Measurements from ENCODE around the gene TBCK.

Gene TBCK

DNA sequence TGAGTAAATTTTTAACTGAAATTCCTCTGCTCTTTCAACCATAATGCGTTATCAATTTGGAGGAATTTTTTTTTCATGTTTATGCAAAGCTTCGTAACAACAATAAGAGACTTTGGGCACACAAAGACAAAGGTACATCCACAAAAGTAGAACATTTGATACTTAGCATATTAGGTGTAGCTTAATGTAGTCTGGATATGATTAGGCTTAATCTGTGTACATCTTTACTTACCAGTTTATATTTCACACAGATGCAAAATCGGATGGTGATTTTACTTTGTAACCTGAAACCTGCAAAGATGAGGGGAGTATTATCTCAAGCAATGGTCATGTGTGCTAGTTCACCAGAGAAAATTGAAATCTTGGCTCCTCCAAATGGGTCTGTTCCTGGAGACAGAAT is 20.6 kb upstream of the TBCK start:
- TF ChIP-seq, protein P1, sequence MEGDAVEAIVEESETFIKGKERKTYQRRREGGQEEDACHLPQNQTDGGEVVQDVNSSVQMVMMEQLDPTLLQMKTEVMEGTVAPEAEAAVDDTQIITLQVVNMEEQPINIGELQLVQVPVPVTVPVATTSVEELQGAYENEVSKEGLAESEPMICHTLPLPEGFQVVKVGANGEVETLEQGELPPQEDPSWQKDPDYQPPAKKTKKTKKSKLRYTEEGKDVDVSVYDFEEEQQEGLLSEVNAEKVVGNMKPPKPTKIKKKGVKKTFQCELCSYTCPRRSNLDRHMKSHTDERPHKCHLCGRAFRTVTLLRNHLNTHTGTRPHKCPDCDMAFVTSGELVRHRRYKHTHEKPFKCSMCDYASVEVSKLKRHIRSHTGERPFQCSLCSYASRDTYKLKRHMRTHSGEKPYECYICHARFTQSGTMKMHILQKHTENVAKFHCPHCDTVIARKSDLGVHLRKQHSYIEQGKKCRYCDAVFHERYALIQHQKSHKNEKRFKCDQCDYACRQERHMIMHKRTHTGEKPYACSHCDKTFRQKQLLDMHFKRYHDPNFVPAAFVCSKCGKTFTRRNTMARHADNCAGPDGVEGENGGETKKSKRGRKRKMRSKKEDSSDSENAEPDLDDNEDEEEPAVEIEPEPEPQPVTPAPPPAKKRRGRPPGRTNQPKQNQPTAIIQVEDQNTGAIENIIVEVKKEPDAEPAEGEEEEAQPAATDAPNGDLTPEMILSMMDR (IDR thresholded peaks at IDR 0.05) = no peak
- peaks cover 6% of the 10 kb centered on the region for H3K9me3 ChIP-seq
- H3K27me3 ChIP-seq = no peaks in the 10 kb centered on the region
- no peaks in the 10 kb centered on the region for H3K4me1 ChIP-seq (ENCODE audit: control insufficient read depth in 1 of 2, insufficient read depth in 1 of 2, low read depth in 1 of 2, low read length in 1 of 2)
- no peak overlapping the region for H3K4me3 ChIP-seq (ENCODE audit: low read depth in 1 of 2, low read length in 1 of 2)
- peaks cover 68% of the 10 kb centered on the region for H3K36me3 ChIP-seq
- H3K27ac ChIP-seq = no peak overlapping the region

DNA sequence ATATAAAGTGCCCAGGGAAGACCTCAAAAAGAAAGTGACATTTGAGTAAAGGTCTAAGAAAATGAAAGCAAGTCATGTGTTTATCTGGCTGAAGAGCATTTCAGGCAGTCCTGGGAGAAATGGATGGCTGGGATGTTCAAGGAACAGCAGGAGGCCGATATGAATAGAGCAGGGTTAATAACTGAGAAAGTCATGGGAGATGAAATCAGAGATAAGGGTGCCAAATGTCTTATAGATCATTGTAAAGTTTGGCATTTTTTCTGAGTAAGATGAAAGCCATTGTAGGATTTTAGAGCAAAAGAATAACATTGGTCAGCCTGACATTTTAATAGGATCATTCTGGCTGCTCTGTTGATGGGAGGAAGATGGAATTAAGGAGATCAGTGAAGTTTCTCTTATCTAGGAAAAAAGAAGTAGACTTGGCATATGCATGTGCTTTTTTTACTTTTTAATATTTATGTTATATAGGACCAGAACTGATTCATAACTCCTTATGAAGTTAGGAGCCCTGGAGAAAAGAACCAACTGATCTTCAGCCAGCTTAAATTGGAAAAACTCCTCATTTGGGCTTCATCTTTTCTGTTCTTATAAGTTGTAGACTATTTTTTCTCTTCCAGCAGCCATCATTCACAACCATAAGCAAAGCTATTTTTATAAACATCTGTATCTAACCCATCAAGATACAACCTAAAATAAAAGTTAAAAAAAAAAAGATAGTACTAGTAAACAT is 18.9 kb upstream of the TBCK start:
- TF ChIP-seq, protein P1 (IDR thresholded peaks at IDR 0.05) = no peak
- Histone ChIP-seq H3K27ac (no peak overlapping the region), H3K27me3 (no peaks in the 10 kb centered on the region), H3K4me1 (ENCODE audit: control insufficient read depth in 1 of 2, insufficient read depth in 1 of 2, low read depth in 1 of 2, low read length in 1 of 2) (no peaks in the 10 kb centered on the region), H3K36me3 (peaks cover 85% of the 10 kb centered on the region), H3K4me3 (ENCODE audit: low read depth in 1 of 2, low read length in 1 of 2) (no peak overlapping the region), H3K9me3 (peaks cover 6% of the 10 kb centered on the region)

DNA sequence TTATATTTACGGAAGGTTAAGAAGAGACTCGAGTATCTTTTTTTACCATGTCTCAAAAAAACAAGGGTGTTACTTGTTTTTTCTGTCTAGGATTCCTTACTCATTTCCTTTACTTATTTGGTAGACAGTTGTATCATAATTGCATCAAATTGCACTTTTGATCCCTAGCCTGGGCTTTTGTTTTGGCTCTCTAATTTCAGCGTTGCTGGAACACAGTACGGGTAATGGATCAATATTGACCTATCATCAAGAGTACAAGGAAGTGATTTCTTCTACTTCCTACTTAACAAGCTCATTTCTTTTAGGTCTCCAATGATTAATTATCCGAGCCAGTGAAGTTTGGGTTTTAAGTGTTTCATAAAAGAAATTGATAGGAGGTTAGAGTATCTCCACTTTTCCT is 17.2 kb upstream of the TBCK start:
- peaks cover 84% of the 10 kb centered on the region for H3K36me3 ChIP-seq

DNA sequence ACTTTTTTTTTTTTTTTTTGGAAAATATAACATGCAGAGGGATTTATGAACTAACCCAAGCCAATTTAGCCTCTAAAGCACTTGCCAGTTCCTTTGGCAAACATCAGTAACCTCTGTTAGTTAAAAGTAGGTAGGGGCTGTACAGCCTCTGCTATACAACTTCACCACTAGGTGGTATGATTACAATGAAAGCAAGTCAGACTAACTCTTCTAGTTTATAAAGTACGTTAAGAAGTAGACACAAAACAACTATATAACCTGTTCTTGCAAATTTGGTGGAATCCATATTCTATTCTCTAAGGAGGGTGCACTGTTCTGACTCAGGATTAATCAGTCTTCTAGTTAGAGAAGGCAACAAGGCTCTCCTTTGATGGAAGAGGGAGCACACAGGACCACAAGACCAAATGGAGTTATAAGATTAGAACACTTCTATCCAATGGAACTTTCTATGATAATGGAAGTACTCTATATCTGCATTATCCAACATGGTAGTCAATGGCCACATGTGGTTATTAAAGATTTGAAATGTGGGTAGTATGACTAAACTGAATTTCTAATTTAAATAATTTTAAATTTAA is 13.1 kb upstream of the TBCK start:
- TF ChIP-seq, protein P1 (IDR thresholded peaks at IDR 0.05) = no peak
- H3K9me3 ChIP-seq = no peaks in the 10 kb centered on the region
- H3K4me3 ChIP-seq (ENCODE audit: low read depth in 1 of 2, low read length in 1 of 2) = no peak overlapping the region
- no peaks in the 10 kb centered on the region for H3K27me3 ChIP-seq
- H3K27ac ChIP-seq = no peak overlapping the region
- H3K36me3 ChIP-seq = peaks cover 76% of the 10 kb centered on the region
- H3K4me1 ChIP-seq (ENCODE audit: control insufficient read depth in 1 of 2, insufficient read depth in 1 of 2, low read depth in 1 of 2, low read length in 1 of 2) = no peaks in the 10 kb centered on the region

More for the DNA sequence above, 17.2 kb upstream of the TBCK start:
- Histone ChIP-seq H3K27me3 (no peaks in the 10 kb centered on the region), H3K4me1 (ENCODE audit: control insufficient read depth in 1 of 2, insufficient read depth in 1 of 2, low read depth in 1 of 2, low read length in 1 of 2) (no peaks in the 10 kb centered on the region), H3K27ac (no peak overlapping the region), H3K4me3 (ENCODE audit: low read depth in 1 of 2, low read length in 1 of 2) (no peak overlapping the region), H3K9me3 (peaks cover 6% of the 10 kb centered on the region)
- TF ChIP-seq, protein P1 (IDR thresholded peaks at IDR 0.05) = no peak

DNA sequence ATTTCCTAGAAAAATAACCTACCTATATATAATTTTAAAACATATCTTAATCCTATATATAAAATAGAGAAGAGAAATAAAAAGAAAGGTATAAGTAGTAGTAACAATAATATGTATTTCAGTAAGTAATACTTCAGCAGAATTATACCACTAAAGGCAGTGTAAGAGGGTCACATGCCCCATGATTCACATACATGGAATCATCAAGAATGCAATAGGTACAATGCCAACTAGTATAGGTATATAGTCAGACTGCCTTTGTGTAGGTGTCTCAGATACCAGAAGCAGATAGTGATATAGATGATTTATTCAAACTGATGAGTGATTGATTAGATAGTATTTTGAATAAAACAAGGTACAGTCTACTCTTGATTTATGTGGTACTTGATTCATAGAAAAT is 9.8 kb upstream of the TBCK start:
- Histone ChIP-seq H3K27me3 (no peaks in the 10 kb centered on the region), H3K4me1 (ENCODE audit: control insufficient read depth in 1 of 2, insufficient read depth in 1 of 2, low read depth in 1 of 2, low read length in 1 of 2) (no peaks in the 10 kb centered on the region), H3K27ac (no peak overlapping the region), H3K36me3 (peaks cover 52% of the 10 kb centered on the region), H3K4me3 (ENCODE audit: low read depth in 1 of 2, low read length in 1 of 2) (no peak overlapping the region), H3K9me3 (no peaks in the 10 kb centered on the region)
- TF ChIP-seq, protein P1 (IDR thresholded peaks at IDR 0.05) = no peak
